Limb (tissue), 2 donors: ENCODE data around the gene RPS6KA6.
A peak's percentile ranks its signal among the peaks of the same experiment; 100 is the strongest.

ENCODE experiments used
- DNase-seq, 2 donors: peaks; one replicate each; pipeline ENCODE4 v3.0.0-alpha.2; 2016; ENCODE audit errors: extremely low spot score in 2 of 2

The RPS6KA6 gene

GRCh38 chrX:84187533-84188319, at the start of gene RPS6KA6:
RPS6KA6 (minus strand) TSS chrX:84188199; CDS start chrX:84187899, 300 bp downstream.
- DNase-seq = peak; percentile 2 to 81

GRCh38 chrX:84224741-84225140, 36.7 kb upstream of the RPS6KA6 start:
- no peak for DNase-seq

GRCh38 chrX:84223261-84223660, 35.3 kb upstream of the RPS6KA6 start:
- DNase-seq = no peak

GRCh38 chrX:84221181-84221580, 33.2 kb upstream of the RPS6KA6 start:
- no peak for DNase-seq

GRCh38 chrX:84219551-84219950, 31.6 kb upstream of the RPS6KA6 start:
- no peak for DNase-seq

GRCh38 chrX:84218726-84219125, 30.7 kb upstream of the RPS6KA6 start:
- no peak for DNase-seq

- no peak for DNase-seq
Observed at GRCh38 chrX:84216881-84217280, 28.9 kb upstream of the RPS6KA6 start.

GRCh38 chrX:84216406-84216805, 28.4 kb upstream of the RPS6KA6 start:
- DNase-seq = no peak

GRCh38 chrX:84205276-84205675, 17.3 kb upstream of the RPS6KA6 start:
- no peak for DNase-seq

GRCh38 chrX:84199688-84200087, 11.7 kb upstream of the RPS6KA6 start:
- no peak for DNase-seq

- DNase-seq = no peak
Observed at GRCh38 chrX:84197550-84197949, 9.6 kb upstream of the RPS6KA6 start.

- no peak for DNase-seq
Observed at GRCh38 chrX:84192006-84192405, 4.0 kb upstream of the RPS6KA6 start.

GRCh38 chrX:84189125-84189524, 1.1 kb upstream of the RPS6KA6 start:
- DNase-seq = no peak

GRCh38 chrX:84188320-84188834, 378 bp upstream of the RPS6KA6 start:
- peak in 1 of 2 donors; percentile 73 for DNase-seq

GRCh38 chrX:84186603-84187532, 1.1 kb downstream of the RPS6KA6 start:
- DNase-seq = peak in 1 of 2 donors; percentile 36

- DNase-seq = no peak
Observed at GRCh38 chrX:84182516-84182915, 5.5 kb downstream of the RPS6KA6 start.

- DNase-seq = no peak
Observed at GRCh38 chrX:84175958-84176357, 12.0 kb downstream of the RPS6KA6 start.

GRCh38 chrX:84175274-84175673, 12.7 kb downstream of the RPS6KA6 start:
- DNase-seq = no peak

GRCh38 chrX:84174348-84174747, 13.7 kb downstream of the RPS6KA6 start:
- no peak for DNase-seq

- no peak for DNase-seq
Observed at GRCh38 chrX:84170931-84171330, 17.1 kb downstream of the RPS6KA6 start.

- DNase-seq = no peak
Observed at GRCh38 chrX:84168574-84168973, 19.4 kb downstream of the RPS6KA6 start.

GRCh38 chrX:84168095-84168494, 19.9 kb downstream of the RPS6KA6 start:
- DNase-seq = no peak
